WTC11 (cell line): ENCODE results near the gene TCEAL3. TPM values are rescaled to one million over a fixed set of nuclear protein-coding genes. Genes with fewer than 3 reads are reported as not detected.

Experiments
- ATAC-seq: fragments of 200-7000 bp; cut with Tn5 transposase; 2 replicates; pipeline ENCODE4 v1.10.0; 2021; ENCODE audit warnings: mild to moderate bottlenecking, moderate library complexity
- CTCF ChIA-PET: fragments of 300-600 bp; sonication (Branson Sonifier 250); formaldehyde crosslinking; loops from one replicate; lab custom pipeline; 2021; ENCODE audit warnings: antibody characterized with exemption; lab: Charles Lee
- POLR2A ChIA-PET: fragments of 350-600 bp; sonication (Branson Sonifier 250); formaldehyde crosslinking; loops from one replicate; lab custom pipeline; 2021; ENCODE audit warnings: antibody characterized with exemption; lab: Charles Lee
- DNase-seq: peaks from one replicate; pipeline ENCODE4 v3.0.0; 2021; ENCODE audit warnings: low spot score
- H3K27ac Mint-ChIP-seq: 2 replicates; pipeline ENCODE4 v1.8.0; 2021; ENCODE audit warnings: mixed read lengths
- H3K27me3 Mint-ChIP-seq: 2 replicates; pipeline ENCODE4 v1.8.0; 2021; ENCODE audit warnings: low read depth, mild to moderate bottlenecking, moderate library complexity, mixed read lengths
- H3K36me3 Mint-ChIP-seq: 2 replicates; pipeline ENCODE4 v1.8.0; 2021; ENCODE audit warnings: mixed read lengths
- H3K4me1 Mint-ChIP-seq: 2 replicates; pipeline ENCODE4 v1.8.0; 2022; ENCODE audit warnings: mixed read lengths
- H3K4me3 Mint-ChIP-seq: 2 replicates; pipeline ENCODE4 v1.8.0; 2021; ENCODE audit warnings: mild to moderate bottlenecking, moderate library complexity, mixed read lengths
- H3K9me3 Mint-ChIP-seq: 2 replicates; pipeline ENCODE4 v1.8.0; 2021; ENCODE audit warnings: mixed read lengths
- E2F1 ChIP-seq: sonication (generic); formaldehyde crosslinking; IDR thresholded peaks from 2 replicates; pipeline ENCODE4 v1.8.0; 2022; ENCODE audit warnings: mild to moderate bottlenecking, missing genetic modification reagents
- EMX1 ChIP-seq: fragments of 250-450 bp; sonication (Bioruptor Pico); IDR thresholded peaks from 2 replicates; pipeline ENCODE4 v1.8.0; 2021; ENCODE audit warnings: mild to moderate bottlenecking
- FOXK1 ChIP-seq: sonication (generic); formaldehyde crosslinking; IDR thresholded peaks from 2 replicates; pipeline ENCODE4 v1.8.0; 2022; ENCODE audit warnings: mild to moderate bottlenecking, moderate library complexity, missing genetic modification reagents
- FOXP4 ChIP-seq: sonication (generic); formaldehyde crosslinking; IDR thresholded peaks from 2 replicates; pipeline ENCODE4 v1.8.0; 2022; ENCODE audit warnings: mild to moderate bottlenecking, missing genetic modification reagents
- IRF2 ChIP-seq: sonication (generic); formaldehyde crosslinking; IDR thresholded peaks from 2 replicates; pipeline ENCODE4 v1.8.0; 2022; ENCODE audit warnings: low read depth, missing genetic modification reagents, borderline replicate concordance
- KAT7 ChIP-seq: sonication (generic); formaldehyde crosslinking; IDR thresholded peaks from 2 replicates; pipeline ENCODE4 v1.8.1; 2023; ENCODE audit warnings: missing genetic modification reagents, mild to moderate bottlenecking, borderline replicate concordance
- MXD4 ChIP-seq: fragments of 250-450 bp; sonication (Bioruptor Pico); IDR thresholded peaks from 2 replicates; pipeline ENCODE4 v1.8.0; 2021; ENCODE audit warnings: mild to moderate bottlenecking, moderate library complexity, borderline replicate concordance
- MYBL2 ChIP-seq: sonication (generic); formaldehyde crosslinking; IDR thresholded peaks from 2 replicates; pipeline ENCODE4 v1.8.1; 2023; ENCODE audit warnings: mild to moderate bottlenecking, moderate library complexity, missing genetic modification reagents
- NR2C2 ChIP-seq: sonication (generic); formaldehyde crosslinking; IDR thresholded peaks from 2 replicates; pipeline ENCODE4 v1.8.0; 2022; ENCODE audit warnings: mild to moderate bottlenecking, missing genetic modification reagents
- SP1 ChIP-seq: sonication (generic); formaldehyde crosslinking; conservative IDR thresholded peaks from 2 replicates; pipeline ENCODE4 v1.8.1; 2022; ENCODE audit warnings: missing genetic modification reagents
- STAT6 ChIP-seq: sonication (generic); formaldehyde crosslinking; conservative IDR thresholded peaks from 2 replicates; pipeline ENCODE4 v1.8.1; 2023; ENCODE audit warnings: mild to moderate bottlenecking, low read depth, missing genetic modification reagents, moderate library complexity
- TCF7 ChIP-seq: sonication (generic); formaldehyde crosslinking; IDR thresholded peaks from 2 replicates; pipeline ENCODE4 v1.8.0; 2022; ENCODE audit warnings: mild to moderate bottlenecking, low read depth, missing genetic modification reagents, moderate library complexity
- ZNF263 ChIP-seq: sonication (generic); formaldehyde crosslinking; IDR thresholded peaks from 2 replicates; pipeline ENCODE4 v1.8.1; 2022; ENCODE audit warnings: low read depth, mild to moderate bottlenecking, moderate library complexity, missing genetic modification reagents
- ZNF281 ChIP-seq: sonication (generic); formaldehyde crosslinking; IDR thresholded peaks from 2 replicates; pipeline ENCODE4 v1.8.0; 2023; ENCODE audit warnings: mild to moderate bottlenecking, missing genetic modification reagents
- ZNF416 ChIP-seq: fragments of 250-450 bp; sonication (Bioruptor Pico); IDR thresholded peaks from 2 replicates; pipeline ENCODE4 v1.9.0; 2021; ENCODE audit warnings: mild to moderate bottlenecking, inconsistent platforms
- ZNF423 ChIP-seq: fragments of 250-450 bp; sonication (Bioruptor Pico); IDR thresholded peaks from 2 replicates; pipeline ENCODE4 v2.1.2; 2022; ENCODE audit warnings: mild to moderate bottlenecking, moderate library complexity
- ZNF532 ChIP-seq: fragments of 250-450 bp; sonication (Bioruptor Pico); IDR thresholded peaks from 2 replicates; pipeline ENCODE4 v1.9.0; 2021; ENCODE audit warnings: mild to moderate bottlenecking, borderline replicate concordance
- ZNF671 ChIP-seq: fragments of 250-450 bp; sonication (Bioruptor Pico); IDR thresholded peaks from 2 replicates; pipeline ENCODE4 v1.8.0; 2021; ENCODE audit warnings: mild to moderate bottlenecking
- total RNA-seq: library from RNA; stranded (reverse); gene quantifications from 3 replicates; pipeline ENCODE4 v1.2.3, GENCODE V29; 2021

TCEAL3 gene
- total RNA-seq, 1 experiment from 2014 or later, result 9.3 TPM

- no peak for TF ChIP-seq FOXP4
- no peak for TF ChIP-seq IRF2
- TF ChIP-seq SP1 (CRISPR knock-in tag), result no peak
- no peak for TF ChIP-seq MYBL2 (CRISPR knock-in tag)
- TF ChIP-seq ZNF532, result no peak
- no peak for TF ChIP-seq NR2C2 (CRISPR knock-in tag)
- TF ChIP-seq ZNF263 (CRISPR knock-in tag), result no peak
- TF ChIP-seq KAT7 (CRISPR knock-in tag), result no peak
- TF ChIP-seq ZNF281, result no peak
Observed at GRCh38 chrX:103630171-103630511, 22.4 kb downstream of the TCEAL3 start (continued).

GRCh38 chrX:103631145-103631544 is 23.4 kb downstream of the TCEAL3 start:
- no peak for ATAC-seq
- no peak for DNase-seq
- CTCF ChIA-PET, result interaction anchor here (1.3 to 1.6 kb wide), 2 partner anchors 37 to 201 kb away, joined by 4 to 7 read pairs; partner anchors contain the start of gene RAB9B
- Mint-ChIP-seq H3K4me3 (no peak overlapping the region), H3K4me1 (peaks cover 10% of the 10 kb centered on the region), H3K27me3 (no peaks in the 10 kb centered on the region)
- no peak for TF ChIP-seq ZNF416 (CRISPR knock-in tag)
- no peak for TF ChIP-seq KAT7 (CRISPR knock-in tag)
- no peak for TF ChIP-seq MYBL2 (CRISPR knock-in tag)
- TF ChIP-seq, all 79 proteins: peak for 0
- POLR2A ChIA-PET, result no interaction called here
- Mint-ChIP-seq H3K27ac (no peak overlapping the region), H3K36me3 (no peaks in the 10 kb centered on the region), H3K9me3 (no peaks in the 10 kb centered on the region)

- Mint-ChIP-seq H3K27ac (no peak overlapping the region), H3K9me3 (no peaks in the 10 kb centered on the region), H3K36me3 (no peaks in the 10 kb centered on the region), H3K4me3 (no peak overlapping the region), H3K27me3 (no peaks in the 10 kb centered on the region), H3K4me1 (no peaks in the 10 kb centered on the region)
- ChIA-PET POLR2A (no interaction called here), CTCF (no interaction called here)
- ATAC-seq, result no peak
- DNase-seq, result no peak
- TF ChIP-seq FOXK1 (no peak), ZNF263 (CRISPR knock-in tag) (no peak), E2F1 (no peak), ZNF423 (CRISPR knock-in tag) (no peak), EMX1 (CRISPR knock-in tag) (no peak), ZNF671 (no peak), MYBL2 (CRISPR knock-in tag) (no peak), ZNF281 (no peak), TCF7 (CRISPR knock-in tag) (no peak), STAT6 (no peak), MXD4 (CRISPR knock-in tag) (no peak)
Observed at GRCh38 chrX:103635436-103635835, 27.7 kb downstream of the TCEAL3 start.
